ENCODE measurements around the gene GABRG3.

Gene GABRG3

DNA sequence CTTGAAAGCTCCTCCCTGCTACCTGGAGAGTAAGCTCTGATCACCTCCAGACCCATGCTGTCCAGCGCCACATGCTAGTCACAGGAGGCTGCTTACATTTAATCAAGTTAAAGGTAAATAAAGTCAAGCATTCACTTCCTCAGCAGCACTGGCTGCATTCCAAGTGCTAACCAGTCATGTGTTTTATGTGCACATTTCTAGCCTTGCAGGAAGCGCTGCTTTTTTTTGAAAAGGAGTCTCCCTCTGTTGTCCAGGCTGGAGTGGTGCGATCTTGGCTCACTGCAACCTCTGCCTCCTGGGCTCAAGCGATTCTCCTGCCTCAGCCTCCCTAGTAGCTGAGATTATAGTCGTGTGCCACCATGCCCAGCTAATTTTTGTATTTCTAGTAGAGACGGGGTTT, 279.2 kb downstream of the GABRG3 start:
- no peak for DNase-seq

DNA sequence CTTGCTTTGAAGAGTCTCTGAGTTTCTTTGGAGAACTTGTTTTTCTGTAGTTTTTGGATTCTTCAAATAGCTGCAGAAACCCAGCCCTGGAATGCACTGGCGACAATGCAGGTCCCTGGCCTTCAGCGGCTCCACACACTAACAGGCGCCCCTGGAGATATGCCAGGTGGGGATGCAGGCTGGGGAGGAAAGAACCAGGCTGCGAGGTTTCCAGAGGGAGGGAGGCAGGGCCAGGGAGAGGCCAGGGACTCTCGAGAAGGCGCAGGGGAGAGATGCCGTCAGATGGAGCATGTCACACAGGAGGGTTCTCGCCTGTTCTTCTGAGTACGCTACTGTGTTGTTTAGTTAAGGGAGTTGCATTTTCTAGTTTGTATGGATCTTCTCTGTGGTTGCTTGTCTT, 283.1 kb downstream of the GABRG3 start:
- no peak for DNase-seq

DNA sequence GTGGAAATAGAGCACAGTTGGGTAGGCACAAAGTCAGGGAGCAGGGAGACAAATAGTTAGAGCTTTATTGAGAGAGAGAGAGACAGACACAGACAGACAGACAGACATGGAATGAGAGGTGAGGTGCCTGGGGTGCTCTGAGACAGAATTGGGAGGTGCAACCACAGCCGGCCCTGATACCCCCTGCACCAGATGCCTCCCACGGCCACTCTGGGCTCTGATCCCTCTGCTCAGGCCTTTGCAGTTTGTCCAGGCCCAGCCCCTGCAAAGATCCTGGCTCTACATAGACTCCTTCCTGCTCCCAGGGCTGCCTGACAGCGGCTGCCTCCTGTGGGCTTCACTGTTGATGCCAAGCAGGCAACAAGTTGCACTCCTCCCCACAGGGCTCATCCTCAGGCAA, 283.8 kb downstream of the GABRG3 start:
- no peak for DNase-seq

DNA sequence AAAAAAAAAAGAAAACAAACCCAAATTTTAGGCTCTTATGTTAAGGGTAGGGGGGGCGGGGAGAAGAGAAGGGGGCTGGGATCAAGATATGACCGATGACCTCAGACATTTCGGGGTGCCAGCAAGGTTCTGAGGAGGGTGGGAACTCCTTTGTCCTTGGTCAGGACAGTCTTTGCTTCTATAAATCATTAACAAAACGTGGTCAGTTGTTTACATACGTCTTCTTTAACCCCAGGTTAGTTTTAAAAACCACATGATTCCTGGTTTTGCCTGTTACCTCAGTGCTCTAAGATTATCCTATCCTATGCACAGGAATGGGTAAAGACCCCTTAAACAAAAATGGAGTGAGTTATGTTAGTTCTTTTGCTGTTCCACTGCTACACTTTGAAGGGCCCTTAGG, 285.5 kb downstream of the GABRG3 start:
- DNase-seq, result no peak

DNA sequence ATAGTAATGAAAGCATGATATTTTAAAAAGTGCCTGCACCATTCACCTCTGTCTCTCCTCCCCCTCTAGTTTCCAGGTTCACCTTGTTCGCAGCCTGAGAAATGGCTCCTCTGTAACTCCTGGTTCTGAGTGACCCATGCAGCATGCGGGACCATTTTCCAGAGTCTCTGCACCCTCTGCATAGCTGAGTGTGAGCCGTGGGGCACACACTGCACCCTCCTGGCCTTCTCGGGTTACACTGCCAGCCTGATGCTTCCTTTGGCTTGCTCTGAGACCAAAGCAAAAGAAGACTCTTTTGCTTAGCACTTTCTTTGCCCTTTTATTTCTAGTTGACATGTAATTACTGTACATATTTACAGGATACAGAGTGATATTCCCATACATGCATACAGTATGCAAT, 287.3 kb downstream of the GABRG3 start:
- DNase-seq, result no peak

DNA sequence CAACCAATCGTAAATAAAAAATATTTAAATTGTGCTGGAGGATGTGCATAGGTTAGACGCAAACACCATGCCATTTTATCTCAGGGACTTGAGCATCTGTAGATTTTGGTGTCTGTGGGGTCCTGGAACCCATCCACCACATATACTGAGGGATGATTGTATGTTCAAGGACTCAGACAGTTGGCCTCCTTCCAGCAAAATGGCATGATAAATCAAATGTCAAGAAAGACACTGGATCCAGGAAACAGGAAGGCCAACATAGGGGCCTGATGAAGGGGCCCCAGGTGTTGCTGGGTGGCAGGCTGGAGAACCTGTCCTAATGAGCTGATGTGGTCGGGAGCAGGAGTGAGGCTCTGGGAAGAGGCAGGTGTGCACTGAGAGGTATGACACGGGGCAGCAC, 289.5 kb downstream of the GABRG3 start:
- no peak for DNase-seq

DNA sequence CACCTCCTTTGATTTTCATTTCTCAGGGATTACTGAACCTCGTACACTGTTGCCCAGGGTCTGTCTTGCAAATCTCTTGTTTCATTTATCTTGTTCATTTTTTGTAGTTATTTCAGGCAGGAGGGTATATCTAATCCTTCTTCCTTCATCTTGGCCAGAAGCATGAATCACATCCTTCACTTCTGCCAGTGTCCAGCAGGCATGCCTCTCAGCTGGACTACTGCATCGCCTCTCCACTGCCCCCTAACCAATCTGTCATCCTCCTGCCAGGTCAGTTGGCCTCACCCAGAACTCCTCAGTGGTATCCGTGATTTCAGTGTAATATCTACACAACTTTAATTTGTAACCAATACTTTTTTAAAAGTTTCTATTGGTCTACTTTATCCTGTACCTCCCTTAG, 297.9 kb downstream of the GABRG3 start:
- no peak for DNase-seq

DNA sequence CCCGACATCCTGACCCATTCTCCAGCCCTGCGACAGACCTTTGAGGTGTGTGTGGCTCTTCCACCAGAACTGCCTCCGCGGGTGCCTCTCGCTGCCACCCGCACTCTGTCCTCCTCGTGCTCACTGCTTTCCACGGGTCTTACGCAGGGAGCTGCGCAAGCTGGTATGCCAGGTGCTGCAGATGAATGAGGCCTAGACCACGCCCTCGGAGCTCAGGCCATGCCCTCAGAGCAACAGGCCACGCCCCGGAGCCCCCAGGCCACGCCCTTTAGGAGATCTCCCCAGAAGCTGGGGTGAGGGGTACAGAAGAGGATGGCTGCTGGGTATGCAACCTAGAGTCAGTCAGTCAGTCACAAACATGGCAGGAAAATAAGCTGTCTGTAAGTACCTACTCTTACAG, 300.3 kb downstream of the GABRG3 start:
- no peak for DNase-seq

DNA sequence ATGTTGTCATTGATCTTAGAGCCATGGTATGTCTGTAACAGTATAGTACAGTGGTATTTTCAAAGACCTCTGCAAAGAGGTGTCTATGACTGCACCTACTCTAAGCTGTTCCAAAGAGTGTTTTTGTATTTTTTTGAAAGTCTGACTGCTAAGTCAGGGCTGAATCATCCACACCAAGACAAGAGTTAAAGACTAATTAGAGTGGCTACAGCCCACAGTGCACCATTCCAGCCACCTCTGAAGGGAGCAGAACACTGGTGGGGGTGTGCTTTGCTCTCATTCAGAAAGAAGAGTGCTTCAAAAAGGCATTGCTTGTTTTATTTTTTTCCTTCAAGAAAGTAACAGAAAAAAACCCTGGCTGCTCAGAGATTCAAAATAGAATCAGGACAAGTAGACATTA, 301.4 kb downstream of the GABRG3 start:
- no peak for DNase-seq

DNA sequence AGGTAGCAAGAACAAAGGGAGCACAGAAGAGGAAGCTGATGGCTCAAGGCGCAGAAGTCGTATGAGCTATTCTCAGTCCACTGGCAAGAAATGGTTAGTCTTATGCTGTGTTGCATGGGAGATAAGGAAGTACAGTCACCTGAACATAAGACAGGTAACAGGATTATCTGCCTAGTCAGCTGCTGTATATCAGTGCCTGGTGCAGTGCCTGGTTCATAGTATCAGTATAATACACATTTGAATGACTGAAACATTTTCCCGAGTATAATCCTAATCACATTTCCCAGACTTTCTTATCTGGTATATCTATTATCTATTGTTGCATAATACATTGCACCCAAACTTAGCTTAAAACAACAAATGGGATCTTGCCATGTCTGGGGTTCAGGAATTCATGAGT, 302.5 kb downstream of the GABRG3 start:
- no peak for DNase-seq

DNA sequence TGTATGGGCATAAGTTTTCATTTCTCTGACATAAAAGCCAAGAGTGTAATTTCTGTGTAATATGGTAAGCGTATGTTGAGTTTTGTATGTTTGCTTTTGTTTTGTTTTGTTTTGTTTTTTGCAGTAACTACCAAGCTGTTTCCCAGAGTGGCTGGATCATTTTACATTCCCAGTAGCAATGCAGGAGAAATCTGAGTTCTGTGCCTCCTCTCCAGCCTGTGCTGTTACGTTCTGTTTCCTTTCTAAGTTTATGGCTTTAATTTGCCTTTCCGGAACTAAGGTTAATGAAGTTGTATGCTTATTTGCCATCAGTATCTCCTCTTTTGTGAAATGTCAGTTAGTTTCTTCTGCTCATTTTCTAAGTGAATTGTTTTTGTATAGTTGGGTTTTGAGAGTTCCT, 307.8 kb downstream of the GABRG3 start:
- no peak for DNase-seq

DNA sequence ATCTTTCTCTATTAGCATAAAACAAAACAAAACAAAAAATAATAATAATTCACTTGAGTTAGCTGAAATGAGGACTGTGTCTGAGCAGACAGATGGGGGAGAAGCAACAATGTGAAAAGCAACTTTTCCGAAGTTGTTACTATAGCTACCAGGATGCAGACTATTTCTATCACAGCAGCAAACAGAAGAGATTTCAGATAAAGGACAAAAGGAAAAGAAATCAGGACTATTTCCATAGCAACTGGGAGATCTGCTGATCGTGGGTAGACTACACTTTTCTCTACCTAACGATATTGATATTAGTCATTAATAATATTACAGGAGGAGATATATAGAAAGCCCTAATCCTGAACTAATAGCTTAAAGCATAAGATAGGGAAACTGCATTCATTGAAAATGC, 321.7 kb downstream of the GABRG3 start:
- DNase-seq, result no peak

DNA sequence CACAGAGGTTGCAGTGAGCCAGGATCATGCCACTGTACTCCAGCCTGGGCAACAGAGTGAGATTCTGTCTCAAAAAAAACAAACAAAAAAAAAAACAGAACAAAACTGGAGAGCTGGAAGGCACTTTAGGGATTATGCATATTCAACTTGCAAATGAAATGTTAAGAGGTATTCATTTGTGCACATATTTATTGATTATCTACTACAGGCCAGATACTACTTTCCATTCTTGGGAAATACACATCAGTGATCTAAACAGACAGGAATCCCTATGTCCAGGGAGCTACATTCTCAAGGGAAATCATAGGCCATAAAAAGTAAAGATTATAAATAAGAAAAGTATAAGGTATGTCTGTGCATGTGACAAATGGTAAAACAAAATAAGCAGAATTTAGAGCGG, 322.6 kb downstream of the GABRG3 start:
- no peak for DNase-seq

DNA sequence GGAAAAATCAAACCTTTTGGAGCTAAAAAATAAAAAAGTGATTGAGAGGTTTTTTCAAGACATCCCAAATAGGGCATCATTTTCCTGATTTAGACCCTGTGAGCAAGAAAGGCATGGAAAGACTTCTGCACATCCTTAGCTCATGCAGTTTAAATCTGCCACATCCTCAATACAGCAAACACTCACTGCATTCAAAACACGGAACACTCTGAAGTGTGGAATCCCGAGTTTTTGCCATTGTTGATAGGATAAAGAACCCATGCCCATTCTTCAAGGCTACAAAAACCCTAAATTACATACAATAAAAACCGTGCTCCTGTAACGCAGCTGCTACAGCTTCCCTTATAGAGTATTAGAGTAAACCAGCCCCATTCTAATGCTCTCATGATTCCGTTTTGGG, 346.8 kb downstream of the GABRG3 start:
- no peak for DNase-seq

DNA sequence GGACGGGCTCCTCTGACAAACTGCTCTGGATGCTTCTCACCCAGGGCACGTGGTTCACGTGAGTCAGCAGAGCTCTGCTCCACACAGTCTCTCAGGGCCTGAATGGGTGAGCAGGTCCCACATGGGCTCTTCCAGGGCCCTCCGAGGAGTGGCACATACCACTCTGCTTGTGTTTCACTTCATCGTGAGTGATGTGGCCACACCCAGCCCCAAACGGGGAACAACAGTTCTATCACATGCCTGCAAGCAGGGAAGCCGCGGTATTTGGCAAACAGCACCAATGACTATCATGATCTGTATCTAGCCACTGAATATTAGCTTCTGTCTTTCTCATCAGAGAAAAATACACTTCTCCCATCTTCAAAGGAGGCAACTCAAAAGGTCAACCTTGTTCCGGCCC, 352.8 kb downstream of the GABRG3 start:
- DNase-seq, result no peak

DNA sequence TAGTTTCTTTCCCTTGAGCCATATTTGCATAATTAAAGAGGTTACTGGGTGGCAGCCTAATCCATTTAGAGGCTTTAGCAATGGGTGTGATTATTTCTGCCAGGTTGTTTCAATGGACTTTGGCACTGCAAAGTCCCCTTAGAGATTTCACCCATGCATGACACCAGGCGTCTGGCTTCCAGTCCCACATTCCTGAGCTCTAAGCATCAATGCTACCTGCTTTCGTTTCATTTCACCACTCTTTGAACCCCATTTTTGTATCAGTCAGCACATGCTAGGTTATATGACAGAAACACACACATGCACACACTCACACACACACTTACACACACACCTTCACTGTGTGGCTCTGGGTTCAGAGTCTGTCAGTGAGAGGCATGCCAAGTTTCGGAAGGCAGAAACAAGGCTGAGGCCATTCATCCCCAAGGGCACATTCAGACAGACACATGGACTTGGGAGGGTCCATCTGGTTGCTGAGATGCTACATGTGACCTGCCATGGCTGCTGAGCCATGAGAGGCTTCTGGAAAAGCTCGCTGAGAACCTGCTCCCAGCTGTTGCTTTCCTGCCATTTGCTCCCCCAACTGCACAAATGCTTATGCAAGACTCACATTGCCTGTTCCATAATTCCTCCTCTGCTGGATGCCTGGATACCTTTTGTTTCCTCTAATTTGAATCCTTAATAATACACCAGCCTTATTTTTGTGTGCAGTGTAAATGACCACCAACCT, 354.1 kb downstream of the GABRG3 start:
- DNase-seq, result no peak

DNA sequence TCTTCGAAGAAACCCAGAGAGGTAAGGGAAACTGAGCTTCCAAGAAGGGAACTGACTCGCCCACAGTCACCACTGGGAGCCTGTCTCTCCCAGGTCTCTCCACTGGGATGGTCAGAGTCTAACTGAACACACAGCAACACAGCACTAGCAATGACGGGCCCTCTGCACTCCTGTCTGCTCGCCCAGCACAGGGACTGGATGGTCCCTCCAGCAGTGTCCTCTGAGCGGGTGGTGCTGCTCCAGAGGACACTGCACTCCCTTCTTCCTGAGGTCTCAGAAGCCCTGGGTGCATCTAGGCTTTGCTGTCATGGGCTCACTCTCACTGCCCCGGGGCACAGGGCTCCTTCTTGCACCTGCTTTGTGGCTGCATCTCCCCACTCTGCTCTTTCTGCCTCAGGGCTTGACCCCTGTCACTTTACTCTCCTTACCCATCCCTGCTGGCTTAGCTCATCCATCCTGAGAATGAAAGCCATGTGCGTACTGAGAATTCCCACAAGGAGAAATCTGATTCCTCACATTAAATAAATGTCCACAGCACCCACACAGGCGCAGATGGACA, 356.6 kb downstream of the GABRG3 start:
- DNase-seq, result no peak

DNA sequence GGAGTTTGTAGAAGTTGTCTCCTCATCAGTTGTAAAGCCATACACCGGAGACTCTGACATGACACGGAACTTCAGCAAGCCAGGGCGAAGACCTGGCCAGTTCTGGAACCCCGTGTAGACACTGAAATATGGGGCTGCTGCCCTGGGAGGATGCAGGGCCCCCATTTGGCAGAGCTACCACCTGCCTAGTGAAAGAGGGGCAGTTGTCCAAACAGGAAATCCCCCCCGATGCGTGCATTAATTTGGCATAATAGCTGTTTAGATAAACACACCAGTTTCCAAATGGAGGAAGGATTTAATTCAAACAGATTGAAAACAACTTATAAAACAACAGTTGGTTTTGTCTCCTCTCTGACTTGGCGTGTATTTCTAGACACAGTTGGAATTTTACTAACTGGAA, 357.2 kb downstream of the GABRG3 start:
- no peak for DNase-seq

DNA sequence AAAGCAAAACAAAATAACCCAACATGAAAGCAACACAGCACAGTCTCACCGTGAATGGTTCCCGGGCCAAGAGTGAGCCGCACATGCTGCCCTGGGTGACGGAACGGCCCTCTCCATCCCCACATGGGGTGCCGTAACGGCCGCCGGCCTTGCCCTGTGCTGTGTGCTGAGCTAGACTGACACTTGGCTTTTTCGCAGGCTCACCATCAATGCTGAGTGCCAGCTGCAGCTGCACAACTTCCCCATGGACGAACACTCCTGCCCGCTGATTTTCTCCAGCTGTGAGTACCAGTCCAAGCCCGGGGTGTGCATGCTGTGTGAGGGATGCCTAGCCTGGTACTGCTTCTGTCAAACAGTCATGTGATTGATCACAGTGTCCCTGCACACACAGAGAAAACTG, 357.6 kb downstream of the GABRG3 start:
- DNase-seq, result no peak

DNA sequence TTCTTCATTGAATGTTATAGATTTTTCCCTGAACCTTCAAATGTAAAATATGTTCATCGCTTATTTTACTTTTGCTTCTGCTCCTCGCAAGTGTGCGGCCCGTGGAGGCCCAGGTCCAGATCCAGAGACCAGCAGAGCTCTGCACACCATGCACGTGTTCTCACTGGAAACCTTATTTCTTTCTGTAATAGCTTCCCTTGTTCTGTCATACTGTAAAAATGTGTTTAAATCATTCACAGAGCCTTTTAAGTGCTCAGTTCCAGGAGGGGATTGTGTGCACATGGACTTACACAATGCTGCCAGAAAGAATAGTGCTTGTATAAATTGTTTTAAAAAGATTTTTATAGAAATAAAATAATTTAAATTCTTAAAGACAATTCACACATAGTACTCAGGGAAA, 359.3 kb downstream of the GABRG3 start:
- DNase-seq, result no peak

DNA sequence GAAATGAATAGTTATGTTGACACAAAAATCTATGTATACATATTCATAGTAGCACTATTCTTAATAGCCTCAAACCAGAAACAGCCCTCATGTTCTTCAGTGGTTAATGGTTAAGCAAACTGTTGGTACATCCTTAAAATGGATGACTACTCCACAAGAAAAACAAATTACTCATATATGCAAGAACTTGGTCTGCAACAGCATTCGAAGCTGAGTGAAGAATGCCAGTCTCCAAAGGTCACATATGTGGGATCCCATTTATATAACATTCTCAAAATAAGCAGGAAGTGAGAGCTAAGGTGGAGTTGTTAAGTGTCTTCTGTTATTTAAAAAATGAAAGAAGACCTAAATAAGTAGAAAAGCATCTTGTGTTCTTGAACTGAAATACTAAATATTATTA, 365.7 kb downstream of the GABRG3 start:
- no peak for DNase-seq

DNA sequence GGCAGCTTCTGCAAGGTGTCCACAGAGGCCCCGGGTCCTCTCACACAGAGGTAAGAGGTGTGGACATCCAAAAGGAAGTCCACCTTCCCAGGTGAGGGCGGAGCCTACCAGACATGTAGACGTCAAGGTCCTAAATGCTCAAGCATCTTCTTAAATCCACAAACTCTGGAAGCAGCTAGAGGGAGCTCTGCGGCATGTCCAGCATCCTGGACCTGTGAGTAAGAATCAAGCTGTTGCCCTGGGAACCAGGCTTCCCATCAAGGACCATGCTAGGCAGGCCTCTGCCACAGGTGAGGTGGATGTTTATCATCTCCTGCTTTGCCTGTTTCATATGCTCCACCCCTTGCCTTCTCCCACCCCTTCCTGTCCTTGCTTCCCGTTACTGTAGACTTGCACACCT, 368.2 kb downstream of the GABRG3 start:
- DNase-seq, result no peak

DNA sequence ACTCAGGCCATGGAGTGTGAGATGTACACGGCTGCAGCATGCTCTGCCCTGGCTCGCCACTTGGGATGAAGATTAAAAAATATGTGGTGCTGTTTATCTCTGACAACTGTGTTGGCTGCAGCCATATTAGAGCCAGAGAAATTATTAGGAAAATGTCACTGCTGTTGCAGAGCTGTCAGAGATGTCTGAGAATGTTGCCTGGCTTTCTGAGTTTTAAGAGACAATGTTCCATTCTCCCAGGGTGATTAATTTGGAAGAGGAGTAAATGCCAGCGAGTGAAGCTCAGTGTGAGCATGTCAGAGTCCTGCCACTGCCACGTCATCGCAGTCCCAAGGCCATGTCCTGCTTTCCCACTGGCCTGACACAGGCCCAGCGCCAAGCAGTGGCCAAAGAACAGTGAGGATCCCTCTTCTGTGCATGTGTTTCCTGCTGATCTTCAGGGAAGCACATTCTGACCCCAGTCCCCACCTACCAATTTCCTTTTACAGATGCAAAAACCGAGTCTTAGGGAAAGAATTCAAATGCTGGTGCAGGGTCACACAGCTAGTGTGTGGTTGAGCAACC, 370.9 kb downstream of the GABRG3 start:
- no peak for DNase-seq

DNA sequence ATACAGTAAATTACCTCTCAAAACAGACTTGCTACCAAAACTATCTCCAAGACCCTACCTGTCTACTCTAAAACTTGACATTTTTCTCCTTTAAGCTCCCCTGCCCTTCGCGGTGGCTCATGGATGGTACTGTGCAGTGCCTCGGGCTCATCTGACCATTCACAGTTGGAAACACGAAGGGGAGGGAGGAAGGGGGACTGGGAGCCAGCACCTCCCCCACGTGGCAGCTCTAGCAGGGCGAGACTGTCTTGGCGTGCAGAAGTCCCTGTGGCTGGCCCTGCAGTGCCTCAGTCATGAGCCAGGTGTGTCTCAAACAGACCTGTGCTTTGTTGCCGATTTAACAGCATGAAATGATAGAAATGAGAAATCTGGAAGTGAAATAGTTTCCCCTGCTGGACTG, 372.0 kb downstream of the GABRG3 start:
- no peak for DNase-seq

DNA sequence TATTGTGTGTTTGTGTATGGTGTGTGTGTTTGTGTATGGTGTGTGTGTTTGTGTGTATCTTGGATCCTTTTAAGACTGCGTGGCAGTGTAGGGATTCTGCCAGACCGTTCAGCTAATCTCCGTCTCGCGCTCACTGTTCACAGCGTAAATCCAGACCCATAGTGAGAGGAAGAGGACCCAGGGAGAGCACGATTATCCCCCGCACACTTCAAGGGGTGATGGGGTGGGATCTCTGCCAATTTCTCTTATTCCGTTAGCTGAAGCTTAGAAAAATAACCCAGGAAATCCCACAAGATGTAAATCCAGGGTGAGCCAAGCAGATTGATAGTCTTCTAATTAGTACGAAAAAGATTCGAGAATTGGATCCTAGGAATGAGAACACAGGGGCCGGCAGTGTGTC, 381.2 kb downstream of the GABRG3 start:
- no peak for DNase-seq
